GM12878 (cell line): ENCODE data around the gene VWA3A. TPM values are rescaled to one million over a fixed set of nuclear protein-coding genes. Genes with fewer than 3 reads are reported as not detected.

ENCODE experiments used
- ATAC-seq: fragments of 200-7000 bp; cut with Tn5 transposase; 3 replicates; pipeline ENCODE4 v1.9.1; 2020; ENCODE audit warnings: mild to moderate bottlenecking, moderate library complexity
- BruUV-seq: library from RNA; stranded (reverse); fragments of 400-500 nt; replicated peaks from 2 replicates; lab custom pipeline; 2021; lab: Mats Ljungman, UMichigan
- CTCF ChIA-PET: fragments of 300-600 bp; sonication (Branson Sonifier 250); formaldehyde crosslinking; extraction: SDS; loops from one replicate; lab custom pipeline; 2021; ENCODE audit warnings: inconsistent platforms; lab: Yijun Ruan, JAX
- POLR2A ChIA-PET: fragments of 350-600 bp; formaldehyde crosslinking; extraction: SDS; loops from one replicate; lab custom pipeline; 2021; ENCODE audit warnings: inconsistent platforms; lab: Charles Lee
- RAD21 ChIA-PET: fragments of 300-600 bp; sonication (Branson Sonifier 250); formaldehyde crosslinking; loops from one replicate; lab custom pipeline; 2023; ENCODE audit warnings: antibody characterized with exemption; ENCODE audit not compliant: unreplicated experiment; lab: Charles Lee
- SMC1A ChIA-PET: fragments of 300-600 bp; sonication (Branson Sonifier 250); formaldehyde crosslinking; loops from one replicate; lab custom pipeline; 2023; ENCODE audit not compliant: unreplicated experiment, uncharacterized antibody; lab: Charles Lee
- DNase-seq: peaks from one replicate; pipeline ENCODE4 v3.0.0-alpha.2; 2011; ENCODE audit warnings: low read depth, low spot score
- FAIRE-seq: peaks from 3 replicates; lab custom pipeline; 2011; peaks lifted over from hg19 to GRCh38; lab: Jason Lieb, UNC
- H2AFZ ChIP-seq: 2 replicates; pipeline ENCODE4 v1.6.0; 2011; ENCODE audit warnings: low read depth, low read length, control low read depth; ENCODE audit not compliant: control insufficient read depth
- H3K27ac ChIP-seq: 2 replicates; pipeline ENCODE4 v1.5.1; 2011; ENCODE audit warnings: control low read depth; ENCODE audit not compliant: control insufficient read depth, insufficient read depth
- H3K27me3 ChIP-seq, 2 experiments: replicated peaks in 1 of 2; 2 replicates each; pipeline versions ENCODE4 v1.6.0 to v1.6.1; 2011; ENCODE audit warnings: low read length in 1 of 2; ENCODE audit not compliant: control insufficient read depth in 2 of 2, insufficient read depth in 2 of 2
- H3K36me3 ChIP-seq, 2 experiments: 2 replicates each; pipeline ENCODE4 v1.5.1; 2011; ENCODE audit warnings: low read length in 1 of 2; ENCODE audit not compliant: control insufficient read depth in 2 of 2, insufficient read depth in 2 of 2
- H3K4me1 ChIP-seq: 2 replicates; pipeline ENCODE4 v1.6.1; 2011; ENCODE audit warnings: mild to moderate bottlenecking, low read length, moderate library complexity, mixed read lengths; ENCODE audit not compliant: control insufficient read depth, insufficient read depth
- H3K4me2 ChIP-seq: 2 replicates; pipeline ENCODE4 v1.6.0; 2011; ENCODE audit warnings: control low read depth; ENCODE audit not compliant: control insufficient read depth, insufficient read depth
- H3K4me3 ChIP-seq: fragments of 200-600 bp; sonication (generic); 2 replicates; pipeline ENCODE4 v1.5.1; 2016
- H3K79me2 ChIP-seq: 2 replicates; pipeline ENCODE4 v1.6.0; 2011; ENCODE audit warnings: low read length; ENCODE audit not compliant: control insufficient read depth, insufficient read depth
- H3K9ac ChIP-seq: 2 replicates; pipeline ENCODE4 v1.8.0; 2011; ENCODE audit warnings: low read length, control low read depth, mixed read lengths; ENCODE audit not compliant: control insufficient read depth, insufficient read depth
- H3K9me3 ChIP-seq: replicated peaks from 3 replicates; pipeline ENCODE4 v1.5.1; 2011; ENCODE audit warnings: mild to moderate bottlenecking, low read length; ENCODE audit not compliant: control insufficient read depth, insufficient read depth
- H4K20me1 ChIP-seq: 2 replicates; pipeline ENCODE4 v1.6.0; 2011; ENCODE audit not compliant: control insufficient read depth, insufficient read depth
- EED ChIP-seq: sonication (generic); IDR thresholded peaks from 2 replicates; pipeline ENCODE4 v1.6.1; 2016; ENCODE audit warnings: antibody characterized with exemption, low read depth
- GABPA ChIP-seq: IDR thresholded peaks from 2 replicates; pipeline ENCODE4 v1.6.1; 2014; ENCODE audit warnings: antibody characterized with exemption, low read depth, mild to moderate bottlenecking, inconsistent platforms
- MEF2B ChIP-seq: fragments of 450-650 bp; IDR thresholded peaks from 2 replicates; pipeline ENCODE4 v1.6.1; 2018; ENCODE audit warnings: mild to moderate bottlenecking, moderate library complexity; ENCODE audit not compliant: partially characterized antibody, poor library complexity, severe bottlenecking
- MLLT1 ChIP-seq: fragments of 450-650 bp; IDR thresholded peaks from 2 replicates; pipeline ENCODE4 v1.6.1; 2016; ENCODE audit warnings: mild to moderate bottlenecking
- NFXL1 ChIP-seq: fragments of 450-650 bp; IDR thresholded peaks from 2 replicates; pipeline ENCODE4 v1.6.1; 2017; ENCODE audit warnings: antibody characterized with exemption, mild to moderate bottlenecking, borderline replicate concordance
- NR2C2 ChIP-seq: IDR thresholded peaks from 2 replicates; pipeline ENCODE4 v1.6.1; 2011; ENCODE audit warnings: borderline replicate concordance, low read depth; ENCODE audit not compliant: control insufficient read depth, insufficient read length
- PML ChIP-seq: IDR thresholded peaks from 2 replicates; pipeline ENCODE4 v1.6.1; 2012; ENCODE audit warnings: low read length, inconsistent platforms
- POLR2A ChIP-seq: IDR thresholded peaks from 2 replicates; pipeline ENCODE4 v1.6.1; 2011; ENCODE audit warnings: low read depth, mild to moderate bottlenecking, low read length
- SIX5 ChIP-seq: IDR thresholded peaks from 2 replicates; pipeline ENCODE4 v1.6.1; 2011; ENCODE audit warnings: mild to moderate bottlenecking, low read depth, low read length, moderate library complexity; ENCODE audit not compliant: severe bottlenecking
- TCF3 ChIP-seq: IDR thresholded peaks from 2 replicates; pipeline ENCODE4 v1.6.1; 2012; ENCODE audit warnings: low read depth, mild to moderate bottlenecking, low read length, borderline replicate concordance; ENCODE audit not compliant: insufficient read depth
- ZBTB11 ChIP-seq: fragments of 450-650 bp; formaldehyde crosslinking; IDR thresholded peaks from 2 replicates; pipeline ENCODE4 v1.5.0; 2022; ENCODE audit warnings: mild to moderate bottlenecking, missing genetic modification characterization
- ZBTB33 ChIP-seq: fragments of 450-650 bp; IDR thresholded peaks from 2 replicates; pipeline ENCODE4 v1.6.1; 2017; ENCODE audit warnings: mild to moderate bottlenecking
- WGBS: methylation state at CpG from one replicate; pipeline ENCODE4 v1.1.6; 2016; ENCODE audit warnings: low lambda C conversion rate; ENCODE audit not compliant: insufficient replicate concordance, insufficient coverage; ENCODE audit errors: missing lambda C conversion rate; 5-methylcytosine and 5-hydroxymethylcytosine counted together
- in situ Hi-C: fragments of 300-500 bp; cut with MboI; formaldehyde crosslinking; loops from 9 replicates; pipeline ENCODE4 v1.14.3; 2018; ENCODE audit warnings: mixed read lengths
- intact Hi-C: fragments of 100-400 bp; cut with micrococcal nuclease; formaldehyde crosslinking; loops from one replicate; pipeline ENCODE4 v1.14.2; 2022; ENCODE audit not compliant: unreplicated experiment
- polyA plus RNA-seq, 11 experiments: library from polyadenylated mRNA; depleted of rRNA in 4 of 11; unstranded in 6 of 11; stranded (reverse) in 5 of 11; fragments of >200 nt; fragmentation: Nextera tagmentation in 4 of 11; fragmentation: Illumina TruSeq in 1 of 11; extraction: Ambion mirVana in 4 of 11; extraction: Trizol in 1 of 11; gene quantifications; 1 replicate in 1 of 11; 2 replicates in 10 of 11; pipeline versions ENCODE4 v1.2.1 to v1.2.3, GENCODE V29; 2011 to 2016; ENCODE audit warnings: inconsistent platforms in 2 of 11, missing spikeins in 2 of 11, low read depth in 1 of 11
- total RNA-seq, 4 experiments: library from RNA; depleted of rRNA in 3 of 4; stranded (reverse); fragments of >200 nt in 3 of 4; fragmentation: Illumina TruSeq in 1 of 4; extraction: Trizol in 1 of 4; gene quantifications; 2 replicates each; pipeline versions ENCODE4 v1.2.1 to v1.2.3, GENCODE V29; 2013 to 2021
- TF ChIP-seq, protein P1 (sequence below), 3 experiments: IDR thresholded peaks in 2 of 3; conservative IDR thresholded peaks in 1 of 3; 2 replicates each; pipeline ENCODE4 v1.5.1; 2011; ENCODE audit warnings: low read depth in 3 of 3, low read length in 3 of 3, mild to moderate bottlenecking in 3 of 3, control low read depth in 2 of 3, moderate library complexity in 2 of 3, inconsistent platforms in 1 of 3, mixed read lengths in 1 of 3; ENCODE audit not compliant: control insufficient read depth in 2 of 3, insufficient read depth in 1 of 3; ENCODE audit errors: extremely low read depth in 1 of 3

Gene VWA3A
- total and polyA plus RNA-seq, 10 of the 15 experiments (the other 5 are each of a cell fraction or from before 2014, with no cell fraction given) = 0.01 TPM; not detected in 9

GRCh38 chr16:22124583-22125284 lies 32.4 kb downstream of the VWA3A start (continued):
- TF ChIP-seq MEF2B (no peak), NR2C2 (no peak), MLLT1 (no peak)

DNA sequence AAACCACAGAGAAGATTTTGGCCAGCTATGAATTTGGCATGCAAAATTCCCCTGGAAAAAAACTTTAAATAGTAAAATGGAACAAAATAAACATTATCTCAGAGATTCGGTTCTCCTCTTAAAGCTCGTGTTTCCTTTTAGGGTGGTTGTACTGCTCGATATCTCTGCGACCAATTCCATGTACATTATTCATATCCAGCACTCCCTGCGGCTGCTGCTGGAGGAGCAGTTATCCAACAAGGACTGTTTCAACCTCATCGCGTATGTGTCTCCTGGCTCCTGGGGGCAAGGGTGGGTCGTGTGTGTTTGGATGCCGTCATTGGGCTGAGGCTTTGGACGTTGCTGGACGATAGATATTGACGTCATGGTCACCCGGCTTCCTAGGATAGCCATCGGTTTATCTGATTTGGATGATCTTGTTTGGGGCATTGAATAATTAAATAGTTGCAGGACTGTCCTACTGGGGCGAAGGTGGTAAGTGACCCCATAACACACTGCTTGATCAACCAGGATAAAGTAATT lies 33.8 kb downstream of the VWA3A start:
- SMC1A ChIA-PET = no interaction called here
- in situ Hi-C loops = no loop called here
- WGBS = 64% methylated on average over 15 of the region's 15 CpGs
- TF ChIP-seq ZBTB33 = no peak
- TF ChIP-seq GABPA = no peak
- TF ChIP-seq EED = no peak
- TF ChIP-seq NR2C2 = no peak
- TF ChIP-seq TCF3 = no peak
- no peak for TF ChIP-seq SIX5
- no peak for TF ChIP-seq PML
- TF ChIP-seq ZBTB11 = no peak
- TF ChIP-seq POLR2A = no peak
- TF ChIP-seq NFXL1 = no peak
- TF ChIP-seq, protein P1, sequence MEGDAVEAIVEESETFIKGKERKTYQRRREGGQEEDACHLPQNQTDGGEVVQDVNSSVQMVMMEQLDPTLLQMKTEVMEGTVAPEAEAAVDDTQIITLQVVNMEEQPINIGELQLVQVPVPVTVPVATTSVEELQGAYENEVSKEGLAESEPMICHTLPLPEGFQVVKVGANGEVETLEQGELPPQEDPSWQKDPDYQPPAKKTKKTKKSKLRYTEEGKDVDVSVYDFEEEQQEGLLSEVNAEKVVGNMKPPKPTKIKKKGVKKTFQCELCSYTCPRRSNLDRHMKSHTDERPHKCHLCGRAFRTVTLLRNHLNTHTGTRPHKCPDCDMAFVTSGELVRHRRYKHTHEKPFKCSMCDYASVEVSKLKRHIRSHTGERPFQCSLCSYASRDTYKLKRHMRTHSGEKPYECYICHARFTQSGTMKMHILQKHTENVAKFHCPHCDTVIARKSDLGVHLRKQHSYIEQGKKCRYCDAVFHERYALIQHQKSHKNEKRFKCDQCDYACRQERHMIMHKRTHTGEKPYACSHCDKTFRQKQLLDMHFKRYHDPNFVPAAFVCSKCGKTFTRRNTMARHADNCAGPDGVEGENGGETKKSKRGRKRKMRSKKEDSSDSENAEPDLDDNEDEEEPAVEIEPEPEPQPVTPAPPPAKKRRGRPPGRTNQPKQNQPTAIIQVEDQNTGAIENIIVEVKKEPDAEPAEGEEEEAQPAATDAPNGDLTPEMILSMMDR (IDR thresholded peaks at IDR 0.05 in 2 of 3, conservative IDR thresholded peaks at IDR 0.05 in 1 of 3; ENCODE audit: control insufficient read depth in 2 of 3, extremely low read depth in 1 of 3, insufficient read depth in 1 of 3, low read depth in 3 of 3, low read length in 3 of 3) = no peak

More for the DNA sequence above, 33.8 kb downstream of the VWA3A start:
- ChIA-PET CTCF (interaction anchor here (1.0 kb wide), 1 partner anchor 63 kb away, joined by 3 read pairs; no protein-coding TSS in a partner anchor), RAD21 (no interaction called here), POLR2A (no interaction called here)
- no peak overlapping the region for H3K4me2 ChIP-seq
- no TSS peak for BruUV-seq
- no peak overlapping the region for H3K27ac ChIP-seq
- H3K9ac ChIP-seq = no peak overlapping the region
- H3K36me3 ChIP-seq = no peaks in the 10 kb centered on the region
- FAIRE-seq (no peak), DNase-seq (no peak), ATAC-seq (no peak)
- no peaks in the 10 kb centered on the region for H3K4me1 ChIP-seq
- intact Hi-C loops = no loop called here
- H3K27me3 ChIP-seq = no peaks in the 10 kb centered on the region
- no peaks in the 10 kb centered on the region for H4K20me1 ChIP-seq
- H3K4me3 ChIP-seq = no peak overlapping the region
- no peaks in the 10 kb centered on the region for H3K79me2 ChIP-seq
- no peaks in the 10 kb centered on the region for H3K9me3 ChIP-seq
- no peak overlapping the region for H2AFZ ChIP-seq
